Mesendoderm (in vitro differentiated cells): ENCODE results near the gene ENTR1. TPM values are rescaled to one million over a fixed set of nuclear protein-coding genes. Genes with fewer than 3 reads are reported as not detected.

ENCODE experiments used
- DNase-seq: peaks from one replicate; pipeline ENCODE4 v3.0.0; 2013
- H2AK5ac ChIP-seq: 2 replicates; pipeline ENCODE4 v1.6.1; 2013; ENCODE audit warnings: low read length, inconsistent platforms
- H2BK120ac ChIP-seq: 2 replicates; pipeline ENCODE4 v1.6.1; 2013; ENCODE audit warnings: low read depth, mild to moderate bottlenecking, low read length, moderate library complexity, mixed read lengths
- H2BK15ac ChIP-seq: replicated peaks from 2 replicates; pipeline ENCODE4 v1.6.1; 2013; ENCODE audit warnings: low read depth, mild to moderate bottlenecking, moderate library complexity
- H2BK5ac ChIP-seq: 2 replicates; pipeline ENCODE4 v1.6.1; 2013; ENCODE audit warnings: low read length, inconsistent platforms
- H3K18ac ChIP-seq: 2 replicates; pipeline ENCODE4 v1.6.1; 2013; ENCODE audit warnings: mild to moderate bottlenecking, low read length, mixed read lengths
- H3K23ac ChIP-seq: one replicate; pipeline ENCODE4 v1.6.1; 2013; ENCODE audit warnings: low read length
- H3K27ac ChIP-seq: 2 replicates; pipeline ENCODE4 v1.5.1; 2013; ENCODE audit warnings: low read depth, mild to moderate bottlenecking, inconsistent platforms, low read length, moderate library complexity
- H3K27me3 ChIP-seq: 2 replicates; pipeline ENCODE4 v1.6.1; 2013; ENCODE audit warnings: low read length, control low read depth, mild to moderate bottlenecking, inconsistent platforms; ENCODE audit not compliant: insufficient read depth, poor library complexity
- H3K36me3 ChIP-seq: 2 replicates; pipeline ENCODE4 v1.6.1; 2013; ENCODE audit warnings: low read length, inconsistent platforms; ENCODE audit not compliant: control insufficient read depth, insufficient read depth
- H3K4ac ChIP-seq: one replicate; pipeline ENCODE4 v1.6.1; 2013; ENCODE audit warnings: low read depth, mild to moderate bottlenecking, low read length, moderate library complexity
- H3K4me1 ChIP-seq: 2 replicates; pipeline ENCODE4 v1.6.1; 2013; ENCODE audit warnings: low read depth, low read length, inconsistent platforms; ENCODE audit not compliant: control insufficient read depth
- H3K4me2 ChIP-seq: 2 replicates; pipeline ENCODE4 v1.6.1; 2013; ENCODE audit warnings: low read length
- H3K4me3 ChIP-seq: 2 replicates; pipeline ENCODE4 v1.5.1; 2013; ENCODE audit warnings: mild to moderate bottlenecking, low read length
- H3K56ac ChIP-seq: one replicate; pipeline ENCODE4 v1.6.1; 2013; ENCODE audit warnings: low read length
- H3K79me1 ChIP-seq: 2 replicates; pipeline ENCODE4 v1.6.1; 2013; ENCODE audit warnings: low read length, inconsistent platforms
- H3K79me2 ChIP-seq: 2 replicates; pipeline ENCODE4 v1.6.1; 2013; ENCODE audit warnings: mild to moderate bottlenecking, low read length; ENCODE audit not compliant: control insufficient read depth, insufficient read depth
- H3K9ac ChIP-seq: 2 replicates; pipeline ENCODE4 v1.6.1; 2013; ENCODE audit warnings: low read length, inconsistent platforms
- H4K5ac ChIP-seq: one replicate; pipeline ENCODE4 v1.6.1; 2013; ENCODE audit warnings: low read length
- H4K8ac ChIP-seq: one replicate; pipeline ENCODE4 v1.6.1; 2013; ENCODE audit warnings: low read depth, mild to moderate bottlenecking, control low read depth, low read length, moderate library complexity
- WGBS: extraction: QIAGEN DNeasy Blood & Tissue Kit; methylation state at CpG from one replicate; pipeline ENCODE4 v1.1.7; 2013; ENCODE audit warnings: low lambda C conversion rate, missing lambda C conversion rate; ENCODE audit not compliant: insufficient coverage; ENCODE audit errors: extremely low coverage; 5-methylcytosine and 5-hydroxymethylcytosine counted together
- polyA plus RNA-seq, 2 experiments: library from polyadenylated mRNA; stranded (reverse); fragments of 200-250 nt; gene quantifications; one replicate each; pipeline ENCODE4 v1.2.3, GENCODE V29; 2013

Gene ENTR1
- 83.3 TPM for polyA plus RNA-seq (2013, experiment 1 of 2)
- 82.0 TPM for polyA plus RNA-seq (2013, experiment 2 of 2)

GRCh38 chr9:136410500-136411287, at the start of gene ENTR1, which contains the start of gene PMPCA:
Gene ENTR1, minus strand, starts transcription at chr9:136410614. Its CDS starts 217 bp downstream, at chr9:136410397.
Gene PMPCA, plus strand, starts transcription at chr9:136410658. Its CDS starts 11 bp downstream, at chr9:136410669.
- Histone ChIP-seq H3K4ac (peak within 1 kb of the TSS; percentile 66), H3K27me3 (no peaks in the 10 kb centered on the region), H3K4me3 (peak within 1 kb of the TSS; percentile 83), H3K4me2 (peak within 1 kb of the TSS; percentile 88), H3K18ac (peak within 1 kb of the TSS; percentile 34), H3K4me1 (peaks cover 5% of the 10 kb centered on the region), H2BK5ac (peak within 1 kb of the TSS; percentile 55), H3K56ac (peak within 1 kb of the TSS; percentile 95), H3K79me1 (peaks cover 31% of the 10 kb centered on the region), H3K79me2 (peaks cover 42% of the 10 kb centered on the region), H3K36me3 (peaks cover 10% of the 10 kb centered on the region), H2AK5ac (no peak within 1 kb of the TSS), H4K8ac (no peak within 1 kb of the TSS), H3K27ac (peak within 1 kb of the TSS; percentile 30), H3K9ac (peak within 1 kb of the TSS; percentile 91), H4K5ac (no peak within 1 kb of the TSS), H2BK15ac (no peak within 1 kb of the TSS), H2BK120ac (no peak within 1 kb of the TSS), H3K23ac (peak within 1 kb of the TSS; percentile 97)
- DNase-seq, result peak; percentile 92
- no CpG with 5 or more reads among the region's 83 CpGs for WGBS

- H3K9ac ChIP-seq, result no peak overlapping the region
- no peak overlapping the region for H3K4ac ChIP-seq
- H3K27me3 ChIP-seq, result no peaks in the 10 kb centered on the region
- DNase-seq, result no peak
- H2AK5ac ChIP-seq, result no peak overlapping the region
- no peak overlapping the region for H4K5ac ChIP-seq
- WGBS, result no CpG with 5 or more reads among the region's 28 CpGs
- H3K4me1 ChIP-seq, result no peaks in the 10 kb centered on the region
- H3K36me3 ChIP-seq, result peaks cover 29% of the 10 kb centered on the region
- H3K4me3 ChIP-seq, result no peak overlapping the region
- no peak overlapping the region for H2BK5ac ChIP-seq
- no peak overlapping the region for H3K23ac ChIP-seq
- H4K8ac ChIP-seq, result no peak overlapping the region
- H2BK15ac ChIP-seq, result no peak overlapping the region
- H3K79me2 ChIP-seq, result no peaks in the 10 kb centered on the region
- H3K18ac ChIP-seq, result no peak overlapping the region
- no peak overlapping the region for H3K4me2 ChIP-seq
- H3K56ac ChIP-seq, result no peak overlapping the region
- H3K27ac ChIP-seq, result no peak overlapping the region
- peaks cover 2% of the 10 kb centered on the region for H3K79me1 ChIP-seq
- H2BK120ac ChIP-seq, result no peak overlapping the region
Measured at GRCh38 chr9:136459425-136459824, 49.0 kb upstream of the ENTR1 start.

GRCh38 chr9:136457326-136457725, 46.9 kb upstream of the ENTR1 start:
- no peak for DNase-seq
- Histone ChIP-seq H2BK5ac (no peak overlapping the region), H3K18ac (no peak overlapping the region), H2BK15ac (no peak overlapping the region), H3K36me3 (peaks cover 29% of the 10 kb centered on the region), H4K8ac (no peak overlapping the region), H2AK5ac (no peak overlapping the region), H3K4me2 (no peak overlapping the region), H3K79me2 (no peaks in the 10 kb centered on the region), H3K9ac (no peak overlapping the region), H3K4me1 (no peaks in the 10 kb centered on the region), H3K27me3 (no peaks in the 10 kb centered on the region), H3K27ac (no peak overlapping the region), H4K5ac (no peak overlapping the region), H2BK120ac (no peak overlapping the region), H3K4me3 (no peak overlapping the region), H3K56ac (no peak overlapping the region), H3K23ac (no peak overlapping the region), H3K79me1 (no peaks in the 10 kb centered on the region), H3K4ac (no peak overlapping the region)
- WGBS, result no CpG with 5 or more reads among the region's 24 CpGs

- Histone ChIP-seq H3K4ac (no peak overlapping the region), H2AK5ac (no peak overlapping the region), H3K4me1 (no peaks in the 10 kb centered on the region), H3K9ac (no peak overlapping the region), H3K4me3 (no peak overlapping the region), H4K5ac (no peak overlapping the region), H3K79me2 (no peaks in the 10 kb centered on the region), H3K4me2 (no peak overlapping the region), H2BK120ac (no peak overlapping the region), H2BK5ac (no peak overlapping the region), H3K36me3 (peaks cover 25% of the 10 kb centered on the region), H2BK15ac (no peak overlapping the region), H3K79me1 (no peaks in the 10 kb centered on the region), H4K8ac (no peak overlapping the region), H3K23ac (no peak overlapping the region), H3K27ac (no peak overlapping the region), H3K18ac (no peak overlapping the region), H3K27me3 (no peaks in the 10 kb centered on the region), H3K56ac (no peak overlapping the region)
- DNase-seq, result no peak
- no CpG with 5 or more reads among the region's 9 CpGs for whole genome bisulfite sequencing
Measured at GRCh38 chr9:136456258-136456657, 45.8 kb upstream of the ENTR1 start.

- Histone ChIP-seq H3K79me1 (no peaks in the 10 kb centered on the region), H2BK120ac (no peak overlapping the region), H3K4me1 (no peaks in the 10 kb centered on the region), H3K36me3 (peaks cover 29% of the 10 kb centered on the region), H2AK5ac (no peak overlapping the region), H3K27ac (no peak overlapping the region), H3K9ac (no peak overlapping the region), H3K18ac (no peak overlapping the region), H3K4me3 (no peak overlapping the region), H3K27me3 (no peaks in the 10 kb centered on the region), H3K4ac (no peak overlapping the region), H3K23ac (no peak overlapping the region), H3K56ac (no peak overlapping the region), H2BK5ac (no peak overlapping the region), H2BK15ac (no peak overlapping the region), H4K5ac (no peak overlapping the region), H3K4me2 (no peak overlapping the region), H4K8ac (no peak overlapping the region), H3K79me2 (no peaks in the 10 kb centered on the region)
- no CpG with 5 or more reads among the region's 43 CpGs for WGBS
- DNase-seq, result no peak
Measured at GRCh38 chr9:136455043-136456002, 44.9 kb upstream of the ENTR1 start.
